GM19463 (cell line): ENCODE measurements around the gene KCNK13.
"Not testable (repeated sequence)": the region's sequence is repeated elsewhere in the genome, so short reads cannot be mapped to it uniquely, and the experiment has no call there.

ENCODE experiments used
- ATAC-seq: cut with Tn5 transposase; IDR thresholded peaks from one replicate; pipeline ENCODE4 v1.9.1; 2021; ENCODE audit warnings: mild to moderate bottlenecking, moderate library complexity; ENCODE audit not compliant: unreplicated experiment

Gene KCNK13

DNA sequence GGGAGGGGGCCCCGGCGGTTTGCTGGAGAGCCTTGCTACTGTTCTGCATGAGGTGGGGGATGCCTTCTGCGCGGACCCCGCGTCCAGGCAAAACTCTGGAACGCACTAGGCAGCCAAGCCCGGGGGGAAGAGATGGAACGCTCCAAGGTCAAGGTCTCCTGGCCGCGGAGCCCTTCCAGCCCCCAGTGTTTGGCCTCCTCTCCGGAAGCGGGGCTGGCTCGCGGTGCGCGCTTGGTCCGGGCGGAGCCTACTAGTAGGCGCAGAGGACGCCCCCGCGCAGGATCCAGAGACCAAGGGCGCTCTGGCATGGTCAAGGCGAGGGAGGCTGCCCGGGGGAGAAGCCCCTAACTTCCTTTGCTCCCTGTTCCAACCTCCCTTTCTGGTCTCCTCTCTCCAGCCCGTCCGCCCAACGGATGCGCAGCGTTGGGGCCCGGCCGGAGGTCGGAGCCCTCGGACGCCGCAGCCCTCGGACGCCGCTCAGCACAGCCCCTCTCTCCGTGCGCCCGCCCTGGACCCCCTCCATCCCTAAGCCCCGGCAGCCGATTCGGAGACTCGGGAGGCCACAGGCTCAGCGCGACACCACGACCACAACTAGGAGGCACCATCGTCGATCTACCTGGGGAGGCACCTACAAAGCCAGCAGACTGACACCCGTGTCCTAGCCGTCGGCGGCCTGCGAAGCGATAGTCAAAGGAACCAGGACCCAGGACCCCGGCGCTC is 669 bp upstream of the KCNK13 start:
- peak; percentile 23 for ATAC-seq

DNA sequence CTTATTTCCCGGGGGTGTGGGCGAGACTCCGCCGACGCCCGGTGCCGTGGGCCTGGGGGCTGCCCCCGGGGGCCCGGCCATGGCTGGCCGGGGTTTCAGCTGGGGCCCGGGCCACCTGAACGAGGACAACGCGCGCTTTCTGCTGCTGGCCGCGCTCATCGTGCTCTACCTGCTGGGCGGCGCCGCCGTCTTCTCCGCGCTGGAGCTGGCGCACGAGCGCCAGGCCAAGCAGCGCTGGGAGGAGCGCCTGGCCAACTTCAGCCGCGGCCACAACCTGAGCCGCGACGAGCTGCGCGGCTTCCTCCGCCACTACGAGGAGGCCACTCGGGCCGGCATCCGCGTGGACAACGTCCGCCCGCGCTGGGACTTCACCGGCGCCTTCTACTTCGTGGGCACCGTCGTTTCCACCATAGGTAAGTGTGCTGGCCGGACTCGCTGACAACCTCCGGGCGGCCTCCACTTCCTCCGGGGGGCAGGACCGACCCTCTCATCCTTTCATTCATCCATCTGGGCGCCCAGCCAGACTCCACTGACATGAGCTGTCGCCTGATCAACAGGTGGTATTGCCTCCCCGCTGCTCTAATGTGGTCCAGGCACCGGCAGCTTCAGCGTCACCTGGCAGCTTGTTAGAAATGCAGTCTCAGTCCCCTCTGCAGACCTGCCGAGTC is 467 bp downstream of the KCNK13 start:
- ATAC-seq, result no peak

DNA sequence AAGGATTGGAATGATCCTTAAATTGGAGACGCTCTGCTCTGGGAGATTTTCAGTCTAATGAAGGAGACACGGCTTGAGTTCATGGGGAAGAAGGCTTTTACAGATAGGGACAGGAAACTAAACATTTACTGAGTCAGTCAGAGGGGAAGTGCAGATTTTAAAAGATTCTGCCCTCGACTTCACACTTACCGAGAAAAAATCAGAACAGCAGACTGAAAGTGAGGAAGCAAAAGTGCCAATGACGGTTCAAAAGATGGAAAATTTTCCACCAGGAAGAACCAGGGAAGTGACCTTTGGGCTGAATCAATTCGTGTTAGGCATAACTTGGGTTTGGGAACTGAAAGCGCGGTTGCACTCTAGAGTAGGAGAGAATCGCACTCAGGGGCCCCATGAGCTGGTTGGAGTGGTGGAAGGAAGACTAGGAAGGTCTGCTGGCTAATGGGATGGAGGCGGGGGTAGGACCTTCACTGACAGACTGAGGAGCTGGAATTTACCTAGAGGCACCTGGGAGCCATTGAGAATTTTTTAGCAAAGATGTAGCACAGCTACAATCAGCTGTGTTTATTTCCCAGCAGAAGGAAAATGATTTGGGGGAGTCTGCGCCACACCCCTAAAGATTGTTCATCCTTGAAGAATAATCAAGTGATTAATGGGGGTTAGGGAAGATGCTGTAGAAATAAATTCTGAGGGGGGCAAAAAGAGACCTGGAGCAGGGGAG is 1.2 kb downstream of the KCNK13 start:
- no peak for ATAC-seq

DNA sequence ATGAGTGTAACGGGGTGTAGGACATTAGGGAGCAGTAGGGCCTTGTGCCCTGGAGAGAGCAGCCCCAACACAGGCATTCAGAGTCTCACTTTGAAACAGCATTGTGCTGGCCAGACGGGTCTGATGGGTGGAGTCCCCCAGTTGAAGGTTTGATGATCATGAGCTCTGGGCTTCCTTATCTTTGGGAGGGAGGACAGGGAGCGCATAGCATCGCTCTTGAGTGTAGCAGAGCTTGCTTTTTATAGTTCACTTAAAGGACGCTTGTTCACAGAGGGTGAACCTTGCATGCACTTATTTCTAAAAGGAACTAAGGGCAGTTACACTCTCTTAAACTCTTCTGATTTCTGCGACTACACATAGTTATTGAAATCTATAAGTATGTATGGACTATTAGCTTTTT is 10.6 kb downstream of the KCNK13 start:
- no peak for ATAC-seq

DNA sequence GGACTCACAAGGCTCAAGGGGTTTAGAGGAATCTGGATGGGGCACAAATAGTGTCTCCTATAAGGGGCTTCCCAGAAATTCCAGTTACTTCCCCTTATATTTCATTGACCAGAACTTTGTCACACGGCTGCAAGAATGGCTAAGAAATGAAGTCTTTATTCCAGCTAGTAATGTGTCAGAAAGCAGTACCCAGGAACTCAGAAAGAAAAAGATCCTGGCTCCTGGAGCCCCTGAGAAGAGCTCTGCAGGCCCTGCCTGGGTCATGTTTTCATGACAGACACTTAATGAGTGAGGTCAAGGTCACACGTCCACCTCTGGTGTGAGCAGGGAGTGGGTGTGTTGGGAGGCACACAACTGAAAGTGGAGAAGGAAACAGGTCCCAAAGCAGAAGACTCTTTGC is 17.8 kb downstream of the KCNK13 start:
- no peak for ATAC-seq

DNA sequence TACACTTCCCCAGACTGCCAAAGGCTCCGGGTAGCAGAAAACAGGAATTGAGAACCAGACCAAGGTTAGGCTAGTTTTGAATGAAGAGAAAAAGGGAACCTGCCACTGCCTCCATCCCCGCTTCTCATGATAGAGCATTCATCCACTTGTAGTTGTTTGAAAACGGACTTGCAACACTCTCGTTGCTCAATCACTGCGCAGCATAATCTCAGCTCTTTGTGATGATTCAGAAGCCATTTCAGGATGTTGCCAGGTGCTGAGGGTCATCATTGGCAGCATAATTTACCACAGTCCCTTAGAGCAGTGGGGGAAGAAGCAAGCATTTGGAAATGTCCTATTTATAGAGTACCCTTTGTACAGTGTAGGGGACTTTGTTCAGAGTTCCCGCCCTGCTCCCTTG is 25.6 kb downstream of the KCNK13 start:
- ATAC-seq, result no peak

DNA sequence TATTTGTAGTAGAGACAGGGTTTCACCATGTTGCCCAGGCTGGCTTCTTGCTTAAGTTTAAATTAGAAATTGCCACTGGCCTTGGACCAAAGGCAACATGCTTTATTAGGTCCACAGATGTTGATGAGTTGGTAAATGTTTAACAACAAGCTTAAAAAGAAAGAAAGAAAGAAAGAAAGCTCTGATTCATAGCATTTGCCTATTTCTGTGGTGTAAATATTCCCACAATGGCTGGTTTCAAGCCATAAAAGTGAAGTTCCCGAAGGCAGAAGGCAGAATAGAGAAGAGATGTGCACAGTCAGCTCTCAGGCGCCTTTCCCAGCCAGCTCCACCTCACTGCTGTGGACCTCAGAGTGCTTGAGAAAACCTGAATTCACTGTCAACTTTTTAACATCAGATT is 26.4 kb downstream of the KCNK13 start:
- ATAC-seq, result no peak

DNA sequence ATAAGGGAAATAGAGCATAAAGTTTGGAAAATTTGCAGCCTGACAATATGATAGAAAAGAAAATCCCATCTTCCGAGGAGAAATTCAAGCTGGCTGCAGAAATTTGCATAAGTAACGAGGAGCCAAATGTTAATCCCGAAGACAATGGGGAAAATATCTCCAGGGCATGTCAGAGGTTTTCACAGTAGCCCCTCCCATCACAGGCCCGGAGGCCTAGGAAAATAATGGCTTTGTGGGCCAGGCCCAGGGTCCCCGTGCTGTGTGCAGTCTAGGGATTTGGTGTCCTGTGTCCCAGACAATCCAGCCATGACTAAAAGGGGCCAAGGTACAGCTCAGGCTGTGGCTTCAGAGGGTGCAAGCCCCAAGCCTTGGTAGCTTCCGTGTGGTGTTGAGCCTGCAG is 27.7 kb downstream of the KCNK13 start:
- ATAC-seq, result not testable (repeated sequence)

DNA sequence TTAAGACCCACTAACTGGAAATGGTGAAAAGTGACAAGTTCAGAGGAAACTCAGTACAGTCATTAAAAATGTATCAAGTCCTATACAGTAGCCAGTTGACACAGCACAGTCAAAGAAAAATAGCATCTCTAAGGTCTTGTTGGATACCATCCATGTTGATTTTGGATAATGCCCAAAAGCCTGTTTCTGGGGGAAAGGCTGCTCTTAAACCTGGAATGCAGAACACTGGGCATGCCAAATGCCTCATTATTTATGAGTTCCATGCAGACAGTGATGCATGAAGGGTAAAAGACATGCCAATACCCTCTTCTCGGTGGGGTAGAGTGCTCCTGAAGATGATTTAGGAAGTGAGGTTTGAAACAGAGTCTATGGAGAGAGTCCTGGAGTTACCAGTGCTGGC is 29.6 kb downstream of the KCNK13 start:
- no peak for ATAC-seq

DNA sequence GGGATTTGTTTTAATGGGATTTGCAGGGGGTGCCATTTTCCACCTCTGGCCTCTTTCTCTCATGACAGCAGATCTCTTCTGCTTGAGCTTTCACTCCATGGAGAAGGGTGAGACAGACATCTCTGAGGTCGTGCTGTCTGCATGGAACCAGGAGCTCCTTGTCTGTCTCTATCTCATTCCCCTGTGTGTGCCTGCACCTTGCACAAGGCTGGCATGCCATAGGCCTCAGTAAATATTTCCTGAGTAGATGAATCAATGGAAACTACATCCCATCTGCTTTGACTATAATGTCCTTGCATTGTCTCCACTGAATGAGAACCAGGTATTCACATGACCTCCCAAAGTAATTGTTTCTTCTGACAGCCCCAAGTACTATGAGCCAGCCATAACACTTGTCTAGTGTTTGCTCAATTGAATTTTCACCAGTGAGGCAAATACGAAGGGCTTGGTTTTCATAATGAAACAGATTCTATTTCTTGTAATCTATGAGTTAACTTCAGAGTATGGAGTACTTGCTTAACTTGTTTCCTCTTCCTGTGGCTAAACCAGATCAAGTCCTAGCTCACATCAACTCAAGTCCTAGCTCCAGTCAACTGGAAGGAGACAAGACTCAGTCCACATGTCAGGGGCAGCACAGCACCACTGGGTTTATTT is 32.3 kb downstream of the KCNK13 start:
- no peak for ATAC-seq

DNA sequence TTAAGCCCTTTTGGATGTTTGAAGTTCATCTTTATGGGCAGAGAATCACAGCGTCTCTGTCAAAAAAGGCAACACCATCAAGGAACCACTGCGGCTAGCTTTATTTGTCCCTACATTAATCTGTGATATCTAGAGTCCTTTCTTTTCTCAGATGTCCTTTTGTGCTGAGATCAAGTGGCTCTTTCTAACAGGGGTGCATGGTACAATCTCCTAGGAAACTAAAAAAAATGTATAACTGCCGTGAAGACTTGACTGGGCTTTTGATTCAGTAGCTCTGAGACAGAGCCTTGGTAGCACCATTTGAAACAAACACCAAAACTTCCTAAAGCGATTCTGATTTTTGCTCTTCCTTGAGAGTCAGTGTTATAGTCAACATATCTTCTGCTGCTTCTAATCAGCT is 33.3 kb downstream of the KCNK13 start:
- no peak for ATAC-seq

DNA sequence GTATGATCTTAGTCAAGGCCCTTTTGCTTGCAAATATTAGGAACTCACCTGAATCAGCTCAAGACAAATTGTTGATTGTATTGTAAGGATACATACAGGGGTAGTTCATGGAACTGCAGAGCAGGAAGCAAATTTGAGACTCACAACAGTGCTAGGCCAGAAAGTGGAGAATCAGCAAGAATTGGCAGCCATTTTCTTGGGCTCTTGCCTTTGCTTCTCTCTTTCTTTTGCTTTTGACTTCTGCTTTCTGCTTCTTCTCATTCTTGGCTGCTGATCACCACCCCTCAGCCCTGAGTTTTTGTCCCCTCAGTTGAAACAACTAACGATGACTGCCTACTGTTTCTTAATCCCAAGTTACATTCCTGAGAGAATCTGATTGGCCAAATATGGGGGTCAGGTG is 34.8 kb downstream of the KCNK13 start:
- no peak for ATAC-seq

DNA sequence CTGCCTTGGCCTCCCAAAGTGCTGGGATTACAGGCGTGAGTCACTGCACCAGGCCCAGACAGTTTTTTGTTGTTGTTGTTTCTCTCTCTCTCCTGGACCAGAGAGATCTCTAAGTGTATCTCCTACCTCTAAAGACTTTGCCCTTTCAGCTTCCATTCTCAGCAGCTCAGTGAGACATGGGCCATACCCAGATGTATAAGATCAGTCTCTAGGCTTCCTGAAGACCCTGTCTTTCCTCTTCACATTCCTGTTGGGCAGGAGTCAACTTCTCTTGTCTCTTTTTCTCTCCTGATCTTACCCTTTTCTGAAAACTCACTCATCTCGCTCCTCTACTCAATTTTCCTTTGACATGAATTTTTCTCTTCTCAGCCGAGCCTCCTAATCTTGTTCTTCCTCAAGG is 42.0 kb downstream of the KCNK13 start:
- no peak for ATAC-seq

DNA sequence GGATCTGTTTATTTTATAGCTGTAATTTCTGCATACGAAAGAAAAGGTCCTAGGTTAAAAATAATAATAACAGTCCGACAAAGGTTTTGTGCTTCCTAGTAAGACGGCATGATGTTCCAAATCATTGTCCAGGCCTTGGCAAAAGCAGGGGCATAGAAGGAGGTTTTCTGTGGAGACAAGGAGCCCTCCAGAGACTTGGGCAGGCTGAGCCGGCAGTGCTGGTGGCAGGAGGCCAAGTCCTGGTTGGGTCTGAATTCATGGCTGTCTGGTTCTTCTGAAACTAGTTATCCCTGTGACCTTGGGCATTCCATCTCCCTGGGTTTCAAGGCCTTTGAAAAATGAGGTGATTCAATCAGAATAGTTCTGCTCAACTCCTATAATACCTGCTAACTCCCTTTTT is 44.0 kb downstream of the KCNK13 start:
- no peak for ATAC-seq

DNA sequence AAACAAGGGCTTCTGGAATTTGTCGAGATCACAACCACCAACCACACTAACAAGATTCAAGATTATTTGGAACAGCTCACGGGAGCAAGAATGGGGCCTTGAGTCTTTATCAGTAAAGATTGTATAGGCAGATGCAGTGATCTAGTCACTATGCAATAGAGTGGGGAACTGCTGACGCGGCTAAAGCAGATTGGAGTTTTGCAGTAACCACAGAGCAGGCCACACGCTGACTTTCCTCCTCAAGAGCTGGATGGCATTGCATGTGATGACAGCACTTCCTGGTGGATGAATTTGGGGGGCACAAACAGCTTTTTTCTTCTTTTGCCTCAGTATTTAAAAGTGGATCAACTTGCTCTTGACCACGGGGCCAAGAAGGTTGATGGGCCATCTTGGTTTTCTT is 46.0 kb downstream of the KCNK13 start:
- ATAC-seq, result no peak

DNA sequence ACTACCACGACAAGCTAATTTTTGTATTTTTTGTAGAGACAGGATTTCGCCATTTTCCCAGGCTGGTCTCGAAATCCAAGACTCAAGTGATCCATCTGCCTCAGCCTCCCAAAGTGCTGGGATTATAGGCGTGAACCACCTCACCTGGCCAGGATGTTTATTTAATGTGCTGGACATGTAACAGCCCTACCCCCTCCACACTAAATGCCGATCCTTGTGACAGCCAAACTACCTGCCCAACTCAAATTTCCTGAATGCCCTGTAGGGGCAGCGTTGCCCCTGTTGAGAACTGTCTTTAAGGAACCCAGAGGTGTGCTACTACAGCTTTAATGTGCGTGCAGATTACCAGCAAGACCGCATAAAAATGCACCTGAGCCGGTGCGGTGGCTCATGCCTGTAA is 48.1 kb downstream of the KCNK13 start:
- ATAC-seq, result no peak

DNA sequence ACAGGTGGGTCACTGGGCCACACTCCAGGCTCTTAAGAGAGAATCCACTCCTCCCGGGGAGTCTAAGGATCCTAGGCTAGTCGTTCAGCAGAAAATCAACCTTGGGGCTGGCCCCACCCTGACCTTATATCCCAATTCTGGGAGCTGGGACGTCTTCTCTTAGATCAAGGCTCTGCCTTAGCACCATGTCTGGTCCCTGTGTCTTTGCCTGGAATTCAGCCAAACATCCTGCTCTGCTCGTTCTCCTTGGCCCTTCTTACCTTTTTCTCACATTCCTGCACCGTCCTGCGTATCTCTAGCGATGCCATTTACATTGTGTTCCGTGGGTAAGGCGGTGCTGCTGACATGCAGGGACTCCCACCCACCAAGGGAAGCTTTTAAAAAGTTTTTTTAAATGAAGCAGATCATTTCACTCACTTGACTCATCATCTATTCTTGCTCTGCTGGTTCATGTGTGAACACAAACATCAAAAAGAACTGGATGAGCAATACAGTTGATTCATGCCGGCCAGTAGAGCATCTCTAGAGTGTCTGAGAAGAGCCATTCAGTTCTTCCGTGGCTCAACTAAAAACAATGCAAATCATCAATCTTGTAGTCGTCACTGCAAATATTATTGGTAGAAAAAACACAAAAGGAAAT is 50.2 kb downstream of the KCNK13 start:
- no peak for ATAC-seq

DNA sequence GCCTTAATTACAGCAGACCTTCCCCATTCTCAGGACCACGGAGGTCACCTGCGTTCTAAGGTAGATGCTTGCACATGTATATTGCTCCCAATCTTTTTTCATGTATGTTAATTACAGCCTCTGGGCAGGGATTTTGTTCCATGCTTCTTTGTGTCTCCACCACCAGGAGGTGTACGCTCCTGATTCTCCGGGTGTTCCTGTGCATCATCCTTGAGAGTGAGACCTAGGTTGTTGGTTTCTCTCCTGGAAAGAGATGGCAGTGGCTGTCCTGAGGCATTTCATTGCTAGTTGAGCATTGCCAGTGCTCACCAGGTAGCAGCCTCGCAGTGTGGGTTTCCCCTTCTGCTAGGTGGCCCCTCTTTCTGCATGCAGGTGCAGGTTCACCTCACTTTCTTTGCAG is 52.8 kb downstream of the KCNK13 start:
- no peak for ATAC-seq

DNA sequence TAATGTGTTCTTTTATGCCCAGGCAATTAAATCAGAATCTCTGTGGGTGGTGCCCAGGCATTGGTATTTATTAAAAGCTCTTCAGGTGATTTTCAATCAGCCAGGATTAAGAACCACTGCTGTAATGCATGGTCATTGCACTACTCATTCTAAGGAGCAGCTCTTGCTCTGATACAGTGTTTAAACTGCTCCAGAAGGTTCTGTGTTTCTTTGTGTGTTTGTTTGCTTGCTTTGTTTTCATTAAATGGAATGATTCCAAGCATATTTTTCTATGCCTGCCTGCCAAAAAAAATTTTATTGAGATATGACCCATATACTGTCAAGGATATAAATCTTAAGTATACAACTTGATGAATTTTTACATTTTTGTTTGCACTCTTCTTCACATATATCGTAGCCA is 54.0 kb downstream of the KCNK13 start:
- no peak for ATAC-seq

DNA sequence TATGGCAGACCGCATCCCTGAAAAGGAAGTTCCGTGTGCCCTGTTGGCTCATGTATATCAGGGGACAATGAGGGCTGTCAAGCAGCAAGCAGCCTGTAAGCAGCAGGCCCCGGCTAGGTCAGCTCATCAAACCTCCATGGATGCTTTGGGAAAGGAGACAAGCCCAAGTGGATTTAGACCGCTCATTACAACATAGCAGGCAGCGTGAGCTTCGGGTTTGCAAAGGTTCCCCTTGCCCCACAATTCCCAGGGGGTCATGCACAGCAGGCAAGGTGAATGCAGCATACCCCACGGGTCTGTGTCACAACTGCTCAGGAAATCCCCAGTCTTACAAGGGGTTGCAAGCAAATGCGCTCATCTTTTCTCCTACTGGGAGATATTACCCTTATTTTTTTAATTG is 54.6 kb downstream of the KCNK13 start:
- ATAC-seq, result no peak

DNA sequence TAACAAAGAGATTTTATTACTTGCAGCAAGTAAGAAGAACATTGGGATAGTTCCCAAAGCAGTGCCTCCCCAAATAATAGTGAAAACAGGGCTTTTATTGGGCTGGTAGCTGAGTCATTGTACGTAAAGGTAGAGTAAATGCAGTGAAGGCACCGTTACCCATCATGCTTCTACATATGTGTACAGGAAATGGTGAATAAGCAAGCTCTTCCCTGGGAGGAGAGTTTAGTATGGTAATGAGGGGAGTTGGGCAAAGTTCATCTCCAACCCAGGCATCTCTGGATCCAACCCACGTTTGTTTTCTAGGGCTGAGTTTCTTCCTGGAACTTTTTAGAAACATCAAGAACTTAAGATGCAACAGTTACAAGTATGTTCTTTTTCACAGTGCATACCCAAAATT is 56.2 kb downstream of the KCNK13 start:
- ATAC-seq, result no peak
